Activated CD8-positive, alpha-beta T cell treated with anti-CD3 and anti-CD28 coated beads for 36 hours (primary cell): ENCODE data around the gene GLDC. TPM values are rescaled to one million over a fixed set of nuclear protein-coding genes. Genes with fewer than 3 reads are reported as not detected.

Source experiments
- ATAC-seq: fragments of 200-7000 bp; cut with Tn5 transposase; one replicate; pipeline ENCODE4 v1.10.0; 2021; ENCODE audit warnings: mild to moderate bottlenecking, moderate library complexity
- CTCF ChIA-PET: fragments of 350-600 bp; sonication (Branson Sonifier 250); formaldehyde crosslinking; loops from one replicate; lab custom pipeline; 2021; ENCODE audit warnings: antibody characterized with exemption; lab: Charles Lee
- POLR2A ChIA-PET: fragments of 350-600 bp; sonication (Branson Sonifier 250); formaldehyde crosslinking; loops from one replicate; lab custom pipeline; 2021; ENCODE audit warnings: antibody characterized with exemption; lab: Charles Lee
- DNase-seq: peaks from one replicate; pipeline ENCODE4 v3.0.0-alpha.2; 2020
- H3K27ac Mint-ChIP-seq: one replicate; pipeline ENCODE4 v1.8.0; 2021; ENCODE audit warnings: mild to moderate bottlenecking, mixed read lengths
- H3K27me3 Mint-ChIP-seq: one replicate; pipeline ENCODE4 v1.8.0; 2021; ENCODE audit warnings: mixed read lengths
- H3K36me3 Mint-ChIP-seq: one replicate; pipeline ENCODE4 v1.8.0; 2021; ENCODE audit warnings: low read depth, mixed read lengths
- H3K4me1 Mint-ChIP-seq: one replicate; pipeline ENCODE4 v1.8.0; 2021; ENCODE audit warnings: low read depth, mixed read lengths
- H3K4me3 Mint-ChIP-seq: one replicate; pipeline ENCODE4 v1.8.0; 2021; ENCODE audit warnings: mild to moderate bottlenecking, moderate library complexity, mixed read lengths
- H3K9me3 Mint-ChIP-seq: one replicate; pipeline ENCODE4 v1.8.0; 2021; ENCODE audit warnings: mixed read lengths
- CTCF ChIP-seq: fragments of 200-600 bp; IDR thresholded peaks from one replicate; pipeline ENCODE4 v1.8.0; 2022; ENCODE audit warnings: antibody characterized with exemption, mild to moderate bottlenecking
- intact Hi-C: fragments of 100-400 bp; cut with micrococcal nuclease; formaldehyde crosslinking; loops from one replicate; pipeline ENCODE4 v1.10.0; 2022
- total RNA-seq, 2 experiments: library from RNA; stranded (reverse); gene quantifications; one replicate each; pipeline ENCODE4 v1.2.3, GENCODE V29; 2021

The GLDC gene
- total RNA-seq, 2 experiments from 2014 or later: 0.63 to 1.3 TPM

DNA sequence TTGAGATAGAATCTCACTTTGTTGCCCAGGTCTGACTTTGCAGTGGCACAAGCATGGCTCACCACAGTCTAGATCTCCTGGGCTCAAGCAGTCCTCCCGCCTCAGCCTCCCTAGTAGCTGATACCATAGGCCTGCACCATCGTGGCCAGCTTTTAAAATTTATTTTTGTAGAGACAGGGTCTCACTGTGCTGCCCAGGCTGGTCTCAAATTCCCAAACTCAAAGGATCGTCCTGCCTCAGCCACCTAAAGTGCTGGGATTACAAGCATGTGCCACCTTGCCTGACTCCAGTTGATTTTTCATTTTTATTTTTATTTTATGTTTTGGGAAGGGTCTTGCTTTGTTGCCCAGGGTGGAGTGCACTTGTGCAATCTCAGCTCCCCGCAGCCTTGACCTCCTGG lies 41.7 kb upstream of the GLDC start:
- peaks cover 10% of the 10 kb centered on the region for H3K36me3 Mint-ChIP-seq
- no peak for DNase-seq
- ChIA-PET CTCF (interaction anchor here (1.5 to 1.7 kb wide), 2 partner anchors 12 to 62 kb away, joined by 3 to 4 read pairs; no protein-coding TSS in a partner anchor), POLR2A (no interaction called here)
- H3K27me3 Mint-ChIP-seq: no peaks in the 10 kb centered on the region
- peaks cover 19% of the 10 kb centered on the region for H3K4me1 Mint-ChIP-seq
- H3K4me3 Mint-ChIP-seq: no peak overlapping the region
- no peaks in the 10 kb centered on the region for H3K9me3 Mint-ChIP-seq
- ATAC-seq: no peak
- intact Hi-C loops: no loop called here
- no peak overlapping the region for H3K27ac Mint-ChIP-seq
- TF ChIP-seq CTCF: no peak

GRCh38 chr9:6686396-6686795 lies 40.9 kb upstream of the GLDC start:
- intact Hi-C loops: no loop called here
- CTCF ChIA-PET: interaction anchor here (1.0 to 1.7 kb wide), 3 partner anchors 13 to 63 kb away, joined by 3 to 4 read pairs (median 3); no protein-coding TSS in a partner anchor

GRCh38 chr9:6681957-6682501 lies 36.5 kb upstream of the GLDC start:
- CTCF ChIA-PET: interaction anchor here (0.6 to 1.3 kb wide), 3 partner anchors 16 to 1501 kb away, joined by 3 read pairs; no protein-coding TSS in a partner anchor

More at GRCh38 chr9:6686396-6686795, 40.9 kb upstream of the GLDC start:
- H3K27me3 Mint-ChIP-seq: no peaks in the 10 kb centered on the region
- TF ChIP-seq CTCF: no peak
- no peak overlapping the region for H3K4me3 Mint-ChIP-seq
- peaks cover 10% of the 10 kb centered on the region for H3K36me3 Mint-ChIP-seq
- ATAC-seq (no peak), DNase-seq (no peak)
- POLR2A ChIA-PET: no interaction called here
- H3K4me1 Mint-ChIP-seq: peaks cover 19% of the 10 kb centered on the region
- no peaks in the 10 kb centered on the region for H3K9me3 Mint-ChIP-seq
- H3K27ac Mint-ChIP-seq: no peak overlapping the region

DNA sequence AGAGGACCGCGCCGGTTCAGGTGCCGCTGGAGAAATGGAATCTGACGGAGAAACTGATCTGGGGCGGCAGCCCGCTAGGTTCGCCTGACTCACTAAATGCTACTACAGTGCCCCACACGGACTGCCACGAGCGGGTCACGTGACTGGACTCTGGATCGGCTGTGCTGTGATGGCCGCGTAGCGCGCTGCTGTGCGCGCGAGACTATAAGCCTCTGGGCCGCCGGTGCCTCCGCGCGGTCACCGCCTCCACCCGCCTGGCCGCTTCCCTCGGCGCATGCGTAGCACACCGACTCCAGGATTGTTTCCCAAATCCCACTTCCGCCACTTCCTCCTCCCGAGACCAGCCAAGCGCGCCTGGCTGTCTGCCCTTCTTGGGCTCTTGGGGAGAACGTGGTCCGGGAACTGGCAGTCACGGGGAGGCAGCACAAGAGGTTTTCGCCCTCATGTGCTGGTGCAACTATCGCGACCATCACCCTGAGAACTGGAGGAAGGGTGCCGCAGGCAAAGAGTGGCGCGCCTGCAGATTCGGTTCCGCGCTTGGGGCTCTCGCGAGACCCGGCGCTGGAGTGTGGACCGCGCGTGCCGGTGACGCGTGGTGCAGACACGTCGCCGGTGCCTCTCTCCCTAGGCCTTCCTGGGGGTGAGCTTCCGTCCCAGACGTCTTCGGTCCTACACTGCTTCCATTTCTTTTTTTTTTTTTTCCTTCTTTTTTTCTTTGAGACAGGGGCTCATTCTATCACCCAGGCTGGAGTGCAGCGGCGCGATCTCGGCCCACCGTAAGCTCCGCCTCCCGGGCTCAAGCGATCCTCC lies 35.8 kb upstream of the GLDC start:
- ATAC-seq (peak; percentile 87), DNase-seq (peak; percentile 97)
- POLR2A ChIA-PET: interaction anchor here (0.7 to 4.0 kb wide), 17 partner anchors 8 to 269 kb away, joined by 3 to 30 read pairs (median 4); partner anchors contain the start of genes GLDC, KDM4C and UHRF2
- H3K4me3 Mint-ChIP-seq: peak overlapping the region; percentile 96
- intact Hi-C loops: loop anchor here (5.0 kb wide), 2 partner anchors 76 to 269 kb away; partner anchors contain the start of genes KDM4C and UHRF2
- peaks cover 17% of the 10 kb centered on the region for H3K4me1 Mint-ChIP-seq
- H3K27ac Mint-ChIP-seq: peak overlapping the region; percentile 100
- TF ChIP-seq CTCF: no peak
- H3K27me3 Mint-ChIP-seq: no peaks in the 10 kb centered on the region
- H3K9me3 Mint-ChIP-seq: no peaks in the 10 kb centered on the region
- H3K36me3 Mint-ChIP-seq: peaks cover 15% of the 10 kb centered on the region
- CTCF ChIA-PET: interaction anchor here (1.3 kb wide), 1 partner anchor 17 kb away, joined by 3 read pairs; no protein-coding TSS in a partner anchor

More at GRCh38 chr9:6681957-6682501, 36.5 kb upstream of the GLDC start:
- no peaks in the 10 kb centered on the region for H3K9me3 Mint-ChIP-seq
- no peak for TF ChIP-seq CTCF
- peak overlapping the region; percentile 100 for H3K27ac Mint-ChIP-seq
- H3K27me3 Mint-ChIP-seq: no peaks in the 10 kb centered on the region
- peak overlapping the region; percentile 96 for H3K4me3 Mint-ChIP-seq
- H3K36me3 Mint-ChIP-seq: peaks cover 15% of the 10 kb centered on the region
- intact Hi-C loops: loop anchor here (5.0 kb wide), 2 partner anchors 75 to 270 kb away; partner anchors contain the start of genes KDM4C and UHRF2
- DNase-seq: no peak
- ATAC-seq: peak; percentile 0
- H3K4me1 Mint-ChIP-seq: peaks cover 18% of the 10 kb centered on the region
- POLR2A ChIA-PET: interaction anchor here (0.7 to 4.0 kb wide), 14 partner anchors 9 to 269 kb away, joined by 3 to 30 read pairs (median 6); partner anchors contain the start of genes GLDC, KDM4C and UHRF2
